NCI-H146 treated with DMSO at 0.1 percent for 48 hours (cell line): ENCODE data around the gene PPP6R3.

Experiments used
- DNase-seq: peaks from one replicate; lab custom pipeline; 2025; ENCODE audit not compliant: unreplicated experiment; lab: John Stamatoyannopoulos, UW

Gene PPP6R3

DNA sequence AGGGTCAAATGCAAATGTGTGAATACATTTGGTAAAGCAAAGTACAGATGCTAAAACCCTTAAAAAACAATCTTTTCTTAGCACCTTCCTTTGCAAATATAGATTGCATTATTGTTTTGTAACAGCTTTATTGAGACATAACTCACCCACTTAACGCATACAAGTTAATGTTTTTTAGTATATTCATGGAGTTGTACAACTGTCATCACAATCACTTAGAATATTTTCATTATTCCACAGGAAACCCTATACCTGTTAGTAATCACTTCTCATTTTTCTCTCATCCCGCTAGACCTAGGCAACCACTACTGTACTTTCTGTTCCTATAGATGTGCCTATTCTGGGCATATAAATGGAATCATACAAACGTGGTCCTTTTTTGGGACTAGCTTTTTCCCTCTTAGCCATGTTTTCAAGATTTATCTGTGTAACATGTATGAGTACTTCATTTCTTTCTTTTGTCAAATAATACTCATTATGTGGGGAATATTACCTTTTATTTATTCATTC, 34.7 kb downstream of the PPP6R3 start:
- DNase-seq: no peak

DNA sequence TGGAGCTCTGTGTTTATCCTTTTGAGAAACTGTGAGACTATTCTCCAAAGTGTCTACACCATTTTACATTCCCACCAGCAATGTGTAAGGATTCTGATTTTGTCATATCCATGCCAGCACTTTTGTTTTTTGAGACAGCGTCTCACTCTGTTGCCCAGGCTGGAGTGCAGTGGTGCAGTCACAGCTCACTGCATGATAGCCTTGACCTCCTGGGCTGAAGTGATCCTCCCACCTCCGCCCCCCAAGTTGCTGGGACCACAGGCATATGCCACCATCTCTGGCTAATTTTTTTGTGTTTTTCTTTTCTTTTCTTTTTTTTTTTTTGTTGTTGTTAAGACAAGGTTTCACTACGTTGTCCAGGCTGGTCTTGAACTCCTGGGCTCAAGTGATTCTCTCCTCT, 35.3 kb downstream of the PPP6R3 start:
- DNase-seq: no peak

DNA sequence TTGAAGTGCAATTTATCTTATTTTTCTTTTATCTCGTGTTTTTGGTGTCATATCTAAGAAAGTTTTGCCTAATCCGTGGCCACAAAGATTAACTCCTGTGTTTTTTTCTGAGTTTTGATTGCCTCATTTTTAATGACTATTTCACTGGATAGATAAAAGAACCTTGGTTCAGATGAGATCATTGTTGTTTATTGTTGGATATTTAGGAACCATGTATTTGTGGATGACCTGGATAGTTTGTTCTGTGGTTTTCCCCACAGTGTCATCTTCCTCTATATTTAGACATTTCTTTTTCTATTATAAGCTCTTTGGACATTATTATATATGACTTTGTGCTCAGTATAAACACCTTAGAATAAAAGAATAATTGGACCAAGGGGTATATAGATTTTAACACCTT, 37.2 kb downstream of the PPP6R3 start:
- no peak for DNase-seq

DNA sequence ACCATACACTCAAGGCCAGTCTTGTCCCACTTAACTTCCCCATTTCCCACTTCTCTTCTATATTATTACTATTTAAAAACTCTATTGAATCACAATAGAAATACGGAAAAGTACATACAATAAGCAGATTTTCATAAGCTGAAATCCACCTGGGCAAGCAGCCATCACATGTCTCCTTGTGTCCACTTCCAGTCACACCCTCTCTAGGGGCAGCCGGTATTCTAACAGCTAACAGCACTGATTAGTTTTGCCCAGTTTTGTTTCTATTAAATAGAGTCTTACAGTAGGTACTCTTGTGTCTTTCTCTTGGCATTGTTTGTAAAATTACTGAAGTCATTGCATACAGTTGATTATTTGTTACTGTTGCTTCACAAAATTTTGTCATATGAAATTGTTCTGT, 37.8 kb downstream of the PPP6R3 start:
- DNase-seq: no peak

DNA sequence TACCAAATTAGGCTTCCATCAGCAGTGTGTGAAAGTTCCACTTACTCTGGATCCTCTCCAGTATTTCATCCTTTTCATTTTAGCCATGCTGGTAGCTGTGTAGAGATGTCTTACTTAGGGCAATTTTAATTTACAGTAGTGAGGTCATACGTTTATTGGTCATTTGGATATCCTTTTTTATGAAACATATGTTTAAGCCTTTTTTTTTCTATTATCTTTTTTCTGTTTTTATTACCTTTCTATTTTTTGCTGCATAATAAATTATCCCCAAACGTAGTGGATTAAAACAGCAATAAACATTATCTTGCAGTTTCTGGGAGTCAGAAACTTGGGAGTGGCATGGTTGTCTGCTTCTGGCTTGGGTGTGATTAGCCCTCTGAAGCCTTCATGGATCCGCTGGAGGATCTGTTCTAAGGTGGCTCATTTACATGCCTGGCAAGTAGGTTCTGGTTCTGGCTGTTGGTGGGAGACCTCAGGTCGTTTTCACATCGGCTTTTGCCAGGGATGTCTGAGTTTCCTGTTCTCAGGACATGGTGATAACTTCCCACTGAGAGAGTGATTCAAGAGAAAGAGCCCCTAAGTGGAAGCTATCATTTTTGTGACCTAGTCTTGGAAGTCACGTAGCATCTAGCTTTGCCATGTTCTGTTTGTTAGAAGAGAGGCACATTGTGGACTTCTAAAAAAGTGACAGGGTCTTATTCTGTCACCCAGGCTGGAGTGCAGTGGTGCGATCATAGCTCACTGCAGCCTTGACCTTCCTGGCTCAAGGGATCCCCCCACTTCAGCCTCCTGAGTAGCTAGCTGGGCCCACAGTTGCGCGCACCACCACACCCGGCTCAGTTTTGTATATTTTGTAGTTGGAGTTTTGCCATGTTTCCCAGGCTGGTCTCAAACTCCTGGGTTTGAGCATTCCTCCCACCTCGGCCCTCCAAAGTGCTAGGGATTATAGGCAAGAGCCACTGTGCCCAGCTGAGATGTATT, 38.6 kb downstream of the PPP6R3 start:
- DNase-seq: no peak

DNA sequence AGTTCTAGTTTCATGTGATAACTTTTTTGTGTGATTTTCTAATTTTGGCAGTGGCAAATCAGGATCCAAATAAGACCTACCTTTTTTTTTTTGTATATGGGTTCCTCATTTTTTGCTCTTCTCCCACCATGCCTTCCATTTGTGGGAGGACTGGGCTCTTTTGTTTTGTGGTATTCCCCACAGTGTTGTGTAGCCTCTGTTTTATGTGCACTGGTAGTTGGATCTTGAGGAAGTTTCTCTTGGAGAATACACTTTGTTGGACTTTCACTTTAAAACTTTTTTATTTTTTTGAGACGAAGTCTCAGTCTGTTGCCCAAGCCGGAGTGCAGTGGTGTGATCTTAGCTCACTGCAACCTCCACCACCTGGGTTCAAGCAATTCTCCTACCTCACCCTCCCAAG, 39.7 kb downstream of the PPP6R3 start:
- no peak for DNase-seq

DNA sequence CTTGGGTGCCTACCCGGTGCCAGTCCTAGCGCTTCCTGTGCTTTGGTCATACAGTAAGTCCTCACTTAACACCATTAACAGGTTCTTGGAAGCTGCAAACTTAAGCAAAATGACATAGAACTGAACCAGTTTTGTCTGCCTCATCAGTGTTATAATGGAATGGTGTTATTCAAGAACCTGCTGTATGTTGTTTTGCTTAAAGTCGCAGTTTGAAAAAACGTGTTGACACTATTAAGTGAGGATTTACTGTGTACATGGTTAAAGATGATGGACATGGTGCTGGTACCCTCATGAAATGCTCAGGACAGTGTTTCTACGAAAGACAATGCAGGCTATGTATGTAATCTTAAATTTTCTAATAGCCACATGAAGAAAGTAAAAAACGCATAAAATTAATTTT, 41.3 kb downstream of the PPP6R3 start:
- DNase-seq: no peak

DNA sequence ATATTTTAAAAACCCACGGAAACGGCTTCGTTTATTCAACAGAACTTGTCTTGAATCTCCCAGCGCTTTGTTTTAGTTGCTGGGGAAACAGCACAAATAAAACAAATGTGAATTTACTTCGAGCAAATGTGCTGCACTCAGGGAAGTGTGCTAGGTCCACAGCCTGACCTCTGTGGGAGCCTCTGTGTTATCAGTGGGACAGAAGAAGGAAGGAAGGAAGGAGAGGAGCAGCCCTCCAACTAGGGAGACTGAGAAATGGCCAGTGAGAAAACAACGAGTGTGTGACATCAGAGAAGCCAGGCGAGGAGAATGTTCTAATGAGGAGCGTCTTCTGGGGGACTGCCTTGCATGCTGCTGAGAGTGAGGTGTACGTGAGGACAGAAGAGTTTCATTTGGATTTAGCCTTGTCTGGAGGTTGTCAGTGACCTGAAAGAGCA, 42.7 kb downstream of the PPP6R3 start:
- no peak for DNase-seq

DNA sequence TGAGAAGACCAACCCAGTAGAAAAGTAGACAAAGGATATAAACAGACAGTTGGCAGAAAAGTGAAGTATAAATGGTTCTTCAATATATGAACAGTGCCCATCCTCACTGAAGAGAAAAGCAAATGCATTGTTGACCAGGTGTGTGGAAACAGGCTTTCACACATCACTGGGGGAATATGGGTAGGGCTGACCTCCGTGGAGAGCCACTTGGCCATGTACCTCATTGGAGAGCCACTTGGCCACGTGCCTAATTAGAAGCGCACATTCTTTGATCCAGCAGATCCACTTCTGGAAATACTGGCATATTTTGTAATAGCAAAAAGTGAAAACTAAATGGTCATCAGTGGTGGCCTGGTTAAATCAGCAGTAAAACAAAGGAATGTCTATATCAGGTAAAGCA, 43.2 kb downstream of the PPP6R3 start:
- no peak for DNase-seq

DNA sequence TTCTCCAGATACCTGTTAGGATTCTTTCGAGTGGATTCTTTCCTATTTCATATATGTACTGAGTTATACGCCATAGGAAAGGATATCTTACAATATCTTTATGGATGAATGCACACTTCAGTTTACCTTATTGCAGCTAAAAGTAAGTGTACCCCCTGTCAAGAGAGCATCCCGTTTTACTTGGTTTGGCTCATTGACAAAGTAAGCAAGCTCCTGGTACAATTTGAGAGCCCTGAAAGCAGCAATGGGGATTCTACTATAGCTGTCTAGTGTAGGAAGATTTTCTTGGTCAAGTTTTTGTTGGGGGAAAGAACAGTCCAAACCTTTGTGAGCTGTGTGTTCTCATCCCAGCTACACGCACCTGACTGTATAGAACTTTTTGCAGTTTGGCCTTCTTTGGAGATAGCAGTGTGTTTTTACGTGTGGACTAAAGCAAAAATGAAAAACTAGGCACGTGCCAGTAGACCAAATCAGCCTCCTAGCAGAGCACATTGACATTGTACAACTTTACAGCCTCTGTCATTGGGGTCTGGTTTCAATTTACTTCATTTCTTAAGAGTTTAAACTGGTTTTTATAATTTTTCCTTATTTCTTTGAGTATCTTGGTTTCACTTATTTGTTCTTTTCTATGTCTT, 44.0 kb downstream of the PPP6R3 start:
- no peak for DNase-seq

DNA sequence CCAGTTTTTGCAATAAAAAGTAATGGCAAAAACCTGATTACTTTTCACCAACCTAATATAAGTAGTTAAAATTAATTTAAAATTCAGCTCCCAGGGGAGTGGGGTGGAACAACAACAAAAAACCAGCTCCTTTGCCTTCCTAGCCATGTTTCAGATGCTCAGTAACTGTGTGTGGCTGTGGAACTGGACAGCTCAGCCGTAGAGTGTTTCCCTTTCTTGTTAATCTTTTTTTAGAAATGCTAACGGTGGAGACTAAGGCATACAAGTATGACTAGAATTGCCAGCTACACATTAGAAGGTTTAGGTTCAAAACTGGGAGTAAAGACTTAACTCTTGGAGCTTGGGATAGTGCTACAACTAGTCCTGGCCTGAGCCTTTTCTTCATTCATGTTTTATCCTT, 45.0 kb downstream of the PPP6R3 start:
- DNase-seq: no peak

DNA sequence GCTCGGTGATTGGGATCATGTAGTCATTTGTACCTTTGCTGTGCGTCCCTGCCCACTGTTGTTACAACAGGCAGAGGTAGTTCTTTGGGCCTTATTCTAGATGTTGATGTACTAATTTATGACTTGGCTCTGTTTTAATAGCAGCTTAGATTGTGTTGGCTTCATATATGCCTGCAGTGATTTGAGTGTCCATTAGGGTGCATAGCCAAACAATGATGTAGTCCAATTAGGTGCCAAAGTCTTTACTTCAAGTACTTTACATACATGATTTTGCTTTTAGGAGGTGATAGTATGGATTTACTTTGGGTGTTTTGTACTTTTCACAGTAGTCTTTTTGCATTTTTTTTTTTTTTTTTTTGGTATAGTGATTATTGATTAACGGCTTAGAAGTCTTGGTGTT, 46.4 kb downstream of the PPP6R3 start:
- DNase-seq: no peak

DNA sequence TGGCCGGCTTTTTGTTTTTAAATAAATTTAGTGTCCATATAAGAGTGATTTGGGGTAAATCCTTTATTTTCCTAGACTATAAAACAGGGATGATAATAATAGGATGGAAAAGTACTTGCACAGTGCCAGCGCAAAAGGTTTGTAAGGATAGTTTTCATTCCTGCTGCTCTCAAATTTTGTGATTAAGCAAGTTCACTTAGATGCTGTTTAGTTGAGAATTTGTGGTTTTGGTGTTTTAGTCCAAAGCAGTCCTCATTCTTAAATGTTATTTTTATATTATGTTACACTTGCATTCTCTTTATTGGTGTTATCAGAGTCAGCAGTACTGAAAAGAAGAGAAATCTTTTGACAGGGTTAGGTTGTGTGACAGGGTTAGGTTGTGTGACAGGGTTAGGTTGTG, 47.9 kb downstream of the PPP6R3 start:
- no peak for DNase-seq

DNA sequence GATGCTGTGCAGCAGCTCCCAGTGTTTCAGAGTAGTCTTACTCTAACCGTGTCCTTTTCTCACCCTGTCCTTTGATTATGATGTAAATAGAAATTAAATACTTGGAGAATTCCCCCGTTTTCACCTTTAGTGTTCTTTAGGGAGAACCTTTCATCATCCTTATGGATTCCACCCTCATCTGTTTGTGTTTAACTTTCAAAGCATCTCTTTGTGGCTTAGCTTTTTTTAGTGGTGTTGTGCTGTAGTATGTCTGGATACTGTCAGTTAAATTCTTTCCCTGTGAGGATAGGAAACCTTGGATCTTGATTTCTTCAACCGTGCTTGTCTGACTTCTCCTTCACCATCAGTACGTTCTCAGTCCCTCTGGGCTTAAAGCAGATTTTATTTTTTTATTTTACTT, 48.5 kb downstream of the PPP6R3 start:
- no peak for DNase-seq

DNA sequence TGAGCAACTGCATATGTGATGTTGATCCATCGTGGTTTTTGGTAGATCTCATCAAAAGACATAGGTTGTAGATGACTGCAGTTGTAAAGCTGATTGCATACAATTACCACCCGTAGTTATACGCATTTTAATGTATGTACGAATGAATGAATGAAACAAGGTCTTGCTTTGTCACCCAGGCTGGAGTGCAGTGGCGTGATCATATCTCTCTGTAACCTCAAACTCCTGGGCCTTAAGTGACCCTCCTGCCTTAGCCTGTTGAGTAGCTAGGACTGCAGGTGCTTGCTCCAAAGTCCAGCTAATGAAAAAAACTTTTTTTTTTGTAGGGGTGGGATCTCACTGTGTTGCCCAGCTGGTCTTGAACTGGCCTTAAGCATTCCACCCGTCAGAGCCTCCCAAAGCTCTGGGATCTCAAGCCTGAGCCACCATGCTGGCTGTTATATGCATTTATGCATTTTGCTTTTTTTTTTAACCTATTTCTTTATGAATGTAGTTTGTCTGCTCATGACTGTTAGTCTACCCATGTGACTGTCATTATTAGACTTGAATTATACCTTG, 53.5 kb downstream of the PPP6R3 start:
- DNase-seq: no peak

DNA sequence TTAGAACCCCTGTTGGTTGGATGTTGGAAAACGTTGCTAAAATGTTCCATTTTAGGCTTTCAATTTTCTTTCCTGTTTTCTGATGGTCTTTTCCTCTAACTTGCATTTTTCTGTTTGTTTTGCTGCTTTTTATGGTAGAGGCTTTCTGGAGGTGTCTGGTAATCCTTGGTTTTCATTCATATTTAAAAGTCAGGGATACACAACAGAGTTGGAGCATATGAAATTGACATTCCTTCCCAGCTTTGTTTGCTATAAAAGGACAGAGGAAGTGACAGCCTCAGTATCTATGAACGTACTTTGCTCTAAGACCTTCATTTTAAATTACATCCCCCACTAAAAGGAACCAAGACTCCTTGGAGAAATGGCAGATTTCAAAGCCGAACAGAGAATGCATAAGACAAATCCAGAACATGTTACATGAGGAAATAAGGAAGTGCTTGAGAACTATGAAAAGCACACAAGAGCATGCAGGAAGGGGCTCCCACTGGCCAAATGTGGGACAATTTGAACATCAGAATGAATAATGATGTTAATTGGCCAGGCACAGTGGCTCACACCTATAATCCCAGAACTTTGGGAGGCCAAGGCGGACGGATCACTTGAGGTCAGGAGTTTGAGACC, 56.7 kb downstream of the PPP6R3 start:
- no peak for DNase-seq

DNA sequence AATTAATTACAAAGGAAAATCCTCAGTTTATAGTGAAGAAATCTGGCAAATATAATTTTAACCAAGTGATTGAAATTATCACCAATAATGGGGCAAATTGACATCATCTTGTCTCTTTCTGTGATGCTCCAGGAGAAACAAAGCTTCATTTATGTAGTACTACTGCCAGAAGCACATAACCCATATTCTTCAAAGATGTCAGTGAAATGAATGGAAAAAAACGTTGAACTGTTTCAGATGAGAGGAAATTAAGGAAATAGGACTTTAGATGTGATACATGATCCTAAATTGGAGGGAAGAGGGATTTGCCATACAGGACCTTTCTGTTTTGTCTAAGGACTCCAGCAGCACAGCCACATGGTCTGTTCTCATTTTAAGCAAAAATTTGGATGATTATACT, 57.6 kb downstream of the PPP6R3 start:
- no peak for DNase-seq

DNA sequence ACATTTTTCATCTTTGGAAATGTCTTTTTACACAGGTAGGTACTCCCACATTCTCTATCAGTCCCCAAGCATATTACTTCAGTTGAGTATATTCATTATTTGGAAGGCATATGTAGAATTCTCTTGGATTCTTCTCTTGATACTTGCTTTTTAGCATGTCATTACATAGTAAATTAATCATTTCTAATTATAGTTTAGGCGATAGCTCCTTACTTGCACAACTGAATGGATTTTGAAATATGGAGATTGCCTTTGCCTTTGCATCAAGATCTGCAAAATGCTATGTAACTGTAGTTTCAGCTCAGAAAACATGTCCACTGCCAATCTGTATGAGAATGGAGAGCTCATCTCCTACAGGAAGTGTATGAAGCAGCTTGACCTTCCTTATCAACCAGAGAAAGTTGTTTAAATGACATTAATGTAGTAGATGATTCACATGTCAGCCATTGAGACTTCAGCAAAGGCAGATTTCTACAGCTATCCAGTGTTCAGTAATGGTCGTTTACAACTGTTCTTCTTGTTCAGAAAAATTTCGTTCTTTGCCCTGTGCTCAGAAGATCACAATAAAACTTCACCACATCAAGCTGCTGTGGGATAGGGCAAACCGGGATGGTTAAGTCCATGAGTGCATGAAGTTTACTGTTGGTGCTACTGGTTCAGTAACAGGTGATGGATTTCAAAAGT, 61.6 kb downstream of the PPP6R3 start:
- DNase-seq: no peak

DNA sequence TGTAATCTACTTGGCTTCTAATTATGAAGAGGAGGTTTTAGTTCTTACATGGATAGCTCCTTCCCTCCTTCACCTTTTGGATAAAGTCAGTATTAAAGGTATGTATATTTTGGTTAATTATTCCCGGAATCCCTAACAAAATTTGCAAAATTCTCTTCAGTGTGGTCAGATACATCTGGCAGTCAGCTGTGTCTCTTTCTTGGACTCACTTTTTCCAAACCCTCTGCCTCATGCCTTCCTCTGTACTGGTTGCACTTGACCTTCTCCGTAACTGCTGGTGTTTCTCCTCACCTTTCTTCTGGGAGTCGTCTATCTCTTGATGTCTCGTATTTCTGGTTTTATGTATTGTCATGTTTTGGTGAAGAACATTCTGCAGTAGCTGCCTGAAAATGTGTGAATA, 62.5 kb downstream of the PPP6R3 start:
- DNase-seq: no peak

DNA sequence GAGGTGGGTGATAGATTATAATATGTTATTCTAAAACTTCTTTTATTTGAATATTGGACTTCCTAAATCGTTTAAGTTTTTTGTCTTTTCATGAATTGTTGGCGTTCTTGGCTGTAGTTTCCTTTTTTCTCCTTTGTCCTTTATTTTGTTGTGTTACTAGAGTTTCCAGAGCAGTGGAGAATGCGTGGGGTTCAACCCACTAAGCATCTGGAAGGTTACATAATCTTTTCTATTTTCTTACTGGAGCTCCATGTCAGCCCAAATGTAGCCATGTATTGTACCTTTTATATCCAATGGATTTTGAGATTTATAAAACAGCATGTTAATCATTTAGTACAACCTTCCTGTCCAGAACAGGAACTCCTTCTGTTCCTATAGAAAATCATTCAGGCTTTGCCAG, 63.2 kb downstream of the PPP6R3 start:
- DNase-seq: no peak

DNA sequence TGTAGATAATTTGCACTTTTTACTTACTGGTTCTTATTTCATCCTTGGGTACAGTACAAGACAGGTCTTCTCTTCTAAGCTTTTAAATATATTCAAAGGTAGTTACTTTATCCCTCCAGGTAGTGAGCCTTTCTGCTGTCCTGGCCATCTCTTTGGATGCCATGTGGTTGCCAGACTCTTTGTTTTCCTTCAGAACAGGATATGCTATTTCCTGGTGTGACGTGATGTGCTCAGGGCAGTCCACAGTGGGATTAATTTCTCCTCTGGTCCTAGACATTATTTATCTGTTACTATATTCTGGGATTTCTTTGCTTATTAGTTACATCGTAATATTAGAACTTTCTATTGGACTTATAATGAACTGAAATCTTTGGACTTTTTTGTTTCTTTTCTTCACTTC, 63.7 kb downstream of the PPP6R3 start:
- DNase-seq: no peak
